ENCODE data around the gene TCN1. TPM values are rescaled to one million over a fixed set of nuclear protein-coding genes. Genes with fewer than 3 reads are reported as not detected.
"Not testable (repeated sequence)": the region's sequence is repeated elsewhere in the genome, so short reads cannot be mapped to it uniquely, and the experiment has no call there.

The TCN1 gene
- total RNA-seq, 2 experiments from 2014 or later, result not detected

DNA sequence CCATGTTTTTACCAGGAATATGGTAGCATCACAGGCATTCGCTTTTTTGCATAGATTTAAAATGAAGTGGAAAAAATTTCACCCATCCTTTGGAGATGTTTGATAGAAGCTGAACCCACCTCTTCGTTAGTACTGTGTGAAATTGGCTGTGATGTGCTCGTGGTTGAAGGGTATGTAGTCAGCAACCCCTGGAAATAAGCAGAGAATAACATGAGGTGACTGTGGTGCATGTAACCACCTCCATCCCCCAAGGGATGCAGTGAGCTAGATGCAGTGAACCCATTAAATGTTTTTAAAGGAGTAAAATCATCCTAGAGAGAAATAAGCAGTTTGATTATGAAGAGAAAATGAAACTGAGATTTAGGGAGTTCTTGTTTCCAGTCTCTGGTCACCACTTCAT lies 36.9 kb downstream of the TCN1 start:
- TF ChIP-seq, protein P1, sequence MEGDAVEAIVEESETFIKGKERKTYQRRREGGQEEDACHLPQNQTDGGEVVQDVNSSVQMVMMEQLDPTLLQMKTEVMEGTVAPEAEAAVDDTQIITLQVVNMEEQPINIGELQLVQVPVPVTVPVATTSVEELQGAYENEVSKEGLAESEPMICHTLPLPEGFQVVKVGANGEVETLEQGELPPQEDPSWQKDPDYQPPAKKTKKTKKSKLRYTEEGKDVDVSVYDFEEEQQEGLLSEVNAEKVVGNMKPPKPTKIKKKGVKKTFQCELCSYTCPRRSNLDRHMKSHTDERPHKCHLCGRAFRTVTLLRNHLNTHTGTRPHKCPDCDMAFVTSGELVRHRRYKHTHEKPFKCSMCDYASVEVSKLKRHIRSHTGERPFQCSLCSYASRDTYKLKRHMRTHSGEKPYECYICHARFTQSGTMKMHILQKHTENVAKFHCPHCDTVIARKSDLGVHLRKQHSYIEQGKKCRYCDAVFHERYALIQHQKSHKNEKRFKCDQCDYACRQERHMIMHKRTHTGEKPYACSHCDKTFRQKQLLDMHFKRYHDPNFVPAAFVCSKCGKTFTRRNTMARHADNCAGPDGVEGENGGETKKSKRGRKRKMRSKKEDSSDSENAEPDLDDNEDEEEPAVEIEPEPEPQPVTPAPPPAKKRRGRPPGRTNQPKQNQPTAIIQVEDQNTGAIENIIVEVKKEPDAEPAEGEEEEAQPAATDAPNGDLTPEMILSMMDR (conservative IDR thresholded peaks at IDR 0.05; ENCODE audit: low read length), result no peak
- no peak for TF ChIP-seq EZH2phosphoT487 (IDR thresholded peaks at IDR 0.05; ENCODE audit: borderline replicate concordance, low read depth, low read length)
- peaks cover 2% of the 10 kb centered on the region for H3K4me1 ChIP-seq (ENCODE audit: insufficient read depth, low read length, poor library complexity, severe bottlenecking)
- no TSS peak for BruUV-seq (replicated peaks)
- H2AFZ ChIP-seq (ENCODE audit: low read length), result peak overlapping the region; percentile 48
- CTCF ChIA-PET (ENCODE audit: unreplicated experiment), result no interaction called here
- H3K4me3 ChIP-seq (ENCODE audit: low read depth, low read length, poor library complexity, severe bottlenecking), result no peak overlapping the region
- no peak for DNase-seq (ENCODE audit: low spot score)
- intact Hi-C loops (cut with micrococcal nuclease; ENCODE audit: unreplicated experiment), result no loop called here
- POLR2A ChIA-PET, result no interaction called here
- no peaks in the 10 kb centered on the region; the same call in 1 of the 2 replicates for H3K36me3 ChIP-seq (ENCODE audit: insufficient read depth, low read length)
- no peaks in the 10 kb centered on the region for H3K9me2 ChIP-seq (ENCODE audit: insufficient read depth, low read length)
- no peaks in the 10 kb centered on the region for H3K79me2 ChIP-seq (ENCODE audit: insufficient read depth, low read depth, low read length)
- no peaks in the 10 kb centered on the region for H4K20me1 ChIP-seq (ENCODE audit: insufficient read depth, low read length)
- peak overlapping the region; percentile 11; the same call in 1 of the 2 replicates for H3K4me2 ChIP-seq (ENCODE audit: low read length)
- no peak overlapping the region for H3K27ac ChIP-seq (ENCODE audit: low read depth, low read length, poor library complexity, severe bottlenecking)
- H3K9me3 ChIP-seq (ENCODE audit: low read length), result no peaks in the 10 kb centered on the region

DNA sequence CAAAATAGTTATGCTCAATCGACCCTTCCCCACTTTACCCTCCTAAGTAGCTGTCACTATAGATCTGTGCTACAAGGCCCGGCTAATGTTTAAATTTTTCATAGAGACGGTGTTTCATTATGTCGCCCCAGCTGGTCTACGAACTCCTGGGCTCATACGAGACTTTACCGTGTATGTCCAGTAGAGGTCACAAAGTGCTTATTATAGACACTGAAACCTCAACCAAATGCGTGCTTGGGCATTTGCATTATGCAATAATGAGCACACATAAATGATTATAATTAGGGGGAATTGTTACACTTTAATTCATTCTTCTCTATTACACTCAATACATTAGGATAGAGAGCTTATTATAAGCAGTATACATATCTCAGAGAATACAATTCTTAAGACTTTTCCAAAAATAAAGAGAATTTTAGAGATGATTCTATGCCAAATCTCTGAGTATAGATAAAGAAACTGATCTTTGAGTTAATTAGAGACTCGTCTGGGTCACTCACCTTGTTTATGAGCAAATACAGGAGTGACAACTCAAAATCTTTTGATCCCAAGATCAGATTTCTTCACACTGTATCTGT lies 43.2 kb downstream of the TCN1 start:
- Histone ChIP-seq H2AFZ (ENCODE audit: low read length) (peak overlapping the region; percentile 54; the same call in 1 of the 2 replicates), H3K9me3 (ENCODE audit: low read length) (no peaks in the 10 kb centered on the region), H3K9me2 (ENCODE audit: insufficient read depth, low read length) (no peaks in the 10 kb centered on the region), H3K4me1 (ENCODE audit: insufficient read depth, low read length, poor library complexity, severe bottlenecking) (peaks cover 51% of the 10 kb centered on the region), H3K79me2 (ENCODE audit: insufficient read depth, low read depth, low read length) (peaks cover 9% of the 10 kb centered on the region; the same call in 1 of the 2 replicates), H3K4me3 (ENCODE audit: low read depth, low read length, poor library complexity, severe bottlenecking) (peak overlapping the region; percentile 37), H3K27ac (ENCODE audit: low read depth, low read length, poor library complexity, severe bottlenecking) (peak overlapping the region; percentile 57), H3K36me3 (ENCODE audit: insufficient read depth, low read length) (no peaks in the 10 kb centered on the region; the same call in 1 of the 2 replicates), H4K20me1 (ENCODE audit: insufficient read depth, low read length) (no peaks in the 10 kb centered on the region), H3K4me2 (ENCODE audit: low read length) (peak overlapping the region; percentile 62)
- no peak for TF ChIP-seq EZH2phosphoT487 (IDR thresholded peaks at IDR 0.05; ENCODE audit: borderline replicate concordance, low read depth, low read length)
- TF ChIP-seq, protein P1 (conservative IDR thresholded peaks at IDR 0.05; ENCODE audit: low read length), result peak; percentile 85
- CTCF ChIA-PET (ENCODE audit: unreplicated experiment), result interaction anchor here (0.6 kb wide), 1 partner anchor 290 kb away, joined by 3 read pairs; no protein-coding TSS in a partner anchor
- DNase-seq (ENCODE audit: low spot score), result peak; percentile 84
- no TSS peak for BruUV-seq (replicated peaks)
- intact Hi-C loops (cut with micrococcal nuclease; ENCODE audit: unreplicated experiment), result loop anchor here (2.0 to 5.0 kb wide), 3 partner anchors 96 to 369 kb away; no protein-coding TSS in a partner anchor
- POLR2A ChIA-PET, result interaction anchor here (1.2 kb wide), 1 partner anchor 68 kb away, joined by 4 read pairs; the partner anchor contains the start of gene STX3

- BruUV-seq (replicated peaks), result no TSS peak
- intact Hi-C loops (cut with micrococcal nuclease; ENCODE audit: unreplicated experiment), result loop anchor here (5.0 to 10.0 kb wide), 3 partner anchors 544 to 679 kb away; partner anchors contain the start of gene FAM111A
- Histone ChIP-seq H3K9me3 (ENCODE audit: low read length) (no peaks in the 10 kb centered on the region), H4K20me1 (ENCODE audit: insufficient read depth, low read length) (no peaks in the 10 kb centered on the region), H3K4me1 (ENCODE audit: insufficient read depth, low read length, poor library complexity, severe bottlenecking) (peaks cover 93% of the 10 kb centered on the region), H3K36me3 (ENCODE audit: insufficient read depth, low read length) (no peaks in the 10 kb centered on the region), H2AFZ (ENCODE audit: low read length) (peak overlapping the region; percentile 98; the same call in 1 of the 2 replicates), H3K27ac (ENCODE audit: low read depth, low read length, poor library complexity, severe bottlenecking) (peak overlapping the region; percentile 97), H3K9me2 (ENCODE audit: insufficient read depth, low read length) (no peaks in the 10 kb centered on the region), H3K4me2 (ENCODE audit: low read length) (peak overlapping the region; percentile 77), H3K4me3 (ENCODE audit: low read depth, low read length, poor library complexity, severe bottlenecking) (peak overlapping the region; percentile 52), H3K79me2 (ENCODE audit: insufficient read depth, low read depth, low read length) (peaks cover 21% of the 10 kb centered on the region; the same call in 1 of the 2 replicates)
- TF ChIP-seq, protein P1 (conservative IDR thresholded peaks at IDR 0.05; ENCODE audit: low read length), result no peak
- no peak for TF ChIP-seq EZH2phosphoT487 (IDR thresholded peaks at IDR 0.05; ENCODE audit: borderline replicate concordance, low read depth, low read length)
- DNase-seq (ENCODE audit: low spot score), result peak; percentile 91
- CTCF ChIA-PET (ENCODE audit: unreplicated experiment), result interaction anchor here (0.9 kb wide), 1 partner anchor 63 kb away, joined by 3 read pairs; no protein-coding TSS in a partner anchor
- POLR2A ChIA-PET, result interaction anchor here (0.6 to 2.4 kb wide), 3 partner anchors 10 to 362 kb away, joined by 3 to 8 read pairs (median 4); no protein-coding TSS in a partner anchor
Measured at GRCh38 chr11:59818572-59818971, 47.7 kb downstream of the TCN1 start.

DNA sequence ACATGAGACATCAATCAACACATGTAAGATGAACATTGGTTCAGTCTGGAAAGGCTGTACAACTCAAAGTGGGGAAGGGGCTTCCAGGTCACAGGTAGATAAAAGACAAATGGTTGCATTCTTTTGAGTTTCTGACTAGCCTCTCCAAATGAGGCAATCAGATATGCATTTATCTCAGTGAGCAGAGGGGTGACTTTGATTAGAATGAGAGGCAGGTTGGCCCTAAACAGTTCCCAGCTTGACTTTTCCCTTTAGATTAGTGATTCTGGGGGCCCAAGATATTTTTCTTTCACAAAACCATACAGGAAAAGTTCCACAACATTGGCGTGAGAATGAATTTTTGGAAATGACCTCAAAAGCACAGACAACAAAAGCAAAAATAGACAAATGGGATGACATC lies 49.9 kb downstream of the TCN1 start:
- H3K36me3 ChIP-seq (ENCODE audit: insufficient read depth, low read length); DNase-seq (ENCODE audit: low spot score); H4K20me1 ChIP-seq (ENCODE audit: insufficient read depth, low read length); H3K9me3 ChIP-seq (ENCODE audit: low read length); CTCF ChIA-PET (ENCODE audit: unreplicated experiment); BruUV-seq (replicated peaks); H3K9me2 ChIP-seq (ENCODE audit: insufficient read depth, low read length): not testable (repeated sequence)
- Histone ChIP-seq H2AFZ (ENCODE audit: low read length) (peak overlapping the region; percentile 98; the same call in 1 of the 2 replicates), H3K27ac (ENCODE audit: low read depth, low read length, poor library complexity, severe bottlenecking) (peak overlapping the region; percentile 97), H3K4me2 (ENCODE audit: low read length) (peak overlapping the region; percentile 77), H3K79me2 (ENCODE audit: insufficient read depth, low read depth, low read length) (peaks cover 21% of the 10 kb centered on the region; the same call in 1 of the 2 replicates), H3K4me3 (ENCODE audit: low read depth, low read length, poor library complexity, severe bottlenecking) (peak overlapping the region; percentile 32), H3K4me1 (ENCODE audit: insufficient read depth, low read length, poor library complexity, severe bottlenecking) (peaks cover 90% of the 10 kb centered on the region)
- intact Hi-C loops (cut with micrococcal nuclease; ENCODE audit: unreplicated experiment), result loop anchor here (5.0 to 10.0 kb wide), 3 partner anchors 542 to 681 kb away; partner anchors contain the start of gene FAM111A
- POLR2A ChIA-PET, result interaction anchor here (0.7 to 2.0 kb wide), 6 partner anchors 8 to 543 kb away, joined by 3 to 15 read pairs (median 4); no protein-coding TSS in a partner anchor
